C4-2B (cell line): Measurements from ENCODE around the gene PLXNA4.

Experiments
- H3K27ac ChIP-seq: fragments of 450-650 bp; 2 replicates; pipeline ENCODE4 v1.5.1; 2017
- ZFX ChIP-seq: fragments of 450-650 bp; IDR thresholded peaks from 2 replicates; pipeline ENCODE4 v1.6.1; 2017
- TF ChIP-seq, protein P1 (sequence below): fragments of 450-650 bp; conservative IDR thresholded peaks from 2 replicates; pipeline ENCODE4 v1.5.1; 2017; ENCODE audit warnings: mild to moderate bottlenecking

The PLXNA4 gene

GRCh38 chr7:132148876-132149275 lies 427.4 kb downstream of the PLXNA4 start:
- no peak overlapping the region for H3K27ac ChIP-seq
- TF ChIP-seq, protein P1, sequence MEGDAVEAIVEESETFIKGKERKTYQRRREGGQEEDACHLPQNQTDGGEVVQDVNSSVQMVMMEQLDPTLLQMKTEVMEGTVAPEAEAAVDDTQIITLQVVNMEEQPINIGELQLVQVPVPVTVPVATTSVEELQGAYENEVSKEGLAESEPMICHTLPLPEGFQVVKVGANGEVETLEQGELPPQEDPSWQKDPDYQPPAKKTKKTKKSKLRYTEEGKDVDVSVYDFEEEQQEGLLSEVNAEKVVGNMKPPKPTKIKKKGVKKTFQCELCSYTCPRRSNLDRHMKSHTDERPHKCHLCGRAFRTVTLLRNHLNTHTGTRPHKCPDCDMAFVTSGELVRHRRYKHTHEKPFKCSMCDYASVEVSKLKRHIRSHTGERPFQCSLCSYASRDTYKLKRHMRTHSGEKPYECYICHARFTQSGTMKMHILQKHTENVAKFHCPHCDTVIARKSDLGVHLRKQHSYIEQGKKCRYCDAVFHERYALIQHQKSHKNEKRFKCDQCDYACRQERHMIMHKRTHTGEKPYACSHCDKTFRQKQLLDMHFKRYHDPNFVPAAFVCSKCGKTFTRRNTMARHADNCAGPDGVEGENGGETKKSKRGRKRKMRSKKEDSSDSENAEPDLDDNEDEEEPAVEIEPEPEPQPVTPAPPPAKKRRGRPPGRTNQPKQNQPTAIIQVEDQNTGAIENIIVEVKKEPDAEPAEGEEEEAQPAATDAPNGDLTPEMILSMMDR = no peak
- no peak for TF ChIP-seq ZFX

DNA sequence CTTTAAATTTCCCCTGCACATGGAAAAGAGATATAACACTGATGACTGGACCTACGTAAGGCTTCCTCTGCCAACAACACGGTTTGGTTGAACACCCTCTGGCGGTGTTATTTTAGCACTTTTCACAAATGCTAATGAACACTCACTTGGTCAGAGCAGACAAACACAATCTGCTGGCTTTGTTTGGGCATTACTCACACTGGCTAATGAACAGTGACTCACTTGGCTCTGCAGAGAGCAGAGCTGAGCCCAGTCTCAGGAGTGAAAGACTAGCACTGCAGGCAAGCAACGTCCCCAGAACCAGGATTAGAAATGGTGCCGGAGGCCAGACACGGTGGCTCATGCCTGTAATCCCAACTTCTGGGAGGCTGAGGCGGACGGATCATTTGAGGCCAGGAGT lies 430.8 kb downstream of the PLXNA4 start:
- TF ChIP-seq ZFX = no peak
- TF ChIP-seq, protein P1 = no peak
- no peak overlapping the region for H3K27ac ChIP-seq

DNA sequence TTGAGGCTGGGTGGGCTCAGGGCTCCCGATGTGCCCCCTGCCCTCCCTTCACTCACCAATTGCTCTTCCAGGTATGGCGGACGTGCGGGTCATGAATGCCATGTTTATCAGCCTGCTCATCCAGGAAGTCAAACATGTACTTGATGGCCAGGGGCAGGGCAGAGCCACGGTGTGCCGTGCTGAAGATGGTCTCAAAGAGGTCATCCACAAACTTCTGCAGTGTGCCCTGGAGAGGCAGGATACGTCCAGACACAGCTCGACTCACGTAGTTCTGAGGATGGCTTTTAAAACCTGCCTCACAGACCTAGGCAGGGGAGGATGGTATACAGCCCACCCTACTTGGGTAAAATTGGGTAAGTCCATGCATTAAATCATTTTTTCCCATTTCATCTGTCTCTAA lies 431.2 kb downstream of the PLXNA4 start:
- no peak overlapping the region for H3K27ac ChIP-seq
- TF ChIP-seq, protein P1 = no peak
- no peak for TF ChIP-seq ZFX

DNA sequence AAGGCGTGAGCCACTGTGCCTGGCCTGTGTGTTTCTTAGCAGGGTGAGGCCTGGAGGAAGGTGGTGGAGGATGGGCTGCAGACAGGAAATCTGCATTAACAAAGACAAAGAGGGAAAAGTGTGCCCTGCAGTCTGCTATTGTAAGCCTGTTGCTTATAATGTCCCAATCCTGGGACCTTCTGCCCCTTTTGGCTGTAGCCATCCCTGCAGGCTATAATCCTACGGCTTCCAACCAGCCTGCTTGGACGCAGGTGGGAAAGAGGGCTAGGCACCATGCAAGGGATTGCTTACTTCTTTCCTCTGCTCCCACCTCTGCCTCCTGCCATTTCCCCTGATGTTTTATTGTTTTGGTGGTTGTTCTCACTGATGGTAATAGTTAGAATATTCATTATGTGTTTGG lies 434.3 kb downstream of the PLXNA4 start:
- TF ChIP-seq, protein P1 = no peak
- TF ChIP-seq ZFX = no peak
- H3K27ac ChIP-seq = peak overlapping the region; percentile 36

DNA sequence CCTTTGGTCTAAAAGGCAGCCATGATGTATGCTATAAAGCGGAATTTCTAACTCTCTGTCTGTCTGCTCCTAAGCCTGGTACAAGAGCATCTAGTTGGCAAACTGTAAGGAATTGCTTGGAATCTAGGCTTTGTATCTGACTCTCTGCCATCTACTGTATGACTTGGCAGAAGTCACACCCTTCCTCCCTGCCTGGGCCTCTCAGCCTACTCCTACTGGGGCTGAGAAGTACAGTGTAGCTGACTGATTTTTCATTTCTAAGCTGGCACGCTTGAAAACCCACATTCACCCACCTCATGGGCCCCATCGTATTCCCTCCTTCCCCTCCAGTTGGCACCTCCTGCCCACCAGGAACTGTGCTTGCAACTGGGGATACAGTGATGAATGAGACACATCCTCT lies 435.2 kb downstream of the PLXNA4 start:
- peak overlapping the region; percentile 36 for H3K27ac ChIP-seq
- TF ChIP-seq, protein P1 = no peak

- H3K27ac ChIP-seq = no peak overlapping the region
- no peak for TF ChIP-seq ZFX
- TF ChIP-seq, protein P1 = no peak
Measured at GRCh38 chr7:132140341-132140740, 435.9 kb downstream of the PLXNA4 start.

DNA sequence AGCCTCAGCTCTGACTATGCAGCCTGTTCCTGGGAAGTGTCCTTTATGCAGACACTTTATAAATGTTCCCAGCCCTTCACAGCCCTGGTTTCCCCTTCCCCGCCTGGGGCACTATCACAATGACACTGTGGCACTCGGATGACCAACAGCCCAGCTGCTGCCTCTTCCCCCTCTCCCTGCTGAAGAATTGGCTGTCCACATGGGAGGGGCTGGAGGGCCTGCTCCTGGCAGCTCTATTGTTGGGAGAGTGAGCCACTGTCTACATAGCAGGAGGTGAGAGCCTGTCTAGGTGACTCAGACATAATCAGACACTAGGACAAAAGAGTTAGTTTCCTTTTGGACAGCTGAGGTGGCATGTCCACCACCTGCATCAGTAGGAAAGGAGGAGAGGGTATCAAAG lies 437.5 kb downstream of the PLXNA4 start:
- no peak overlapping the region for H3K27ac ChIP-seq
- TF ChIP-seq, protein P1 = no peak
- no peak for TF ChIP-seq ZFX
